ENCODE data around the gene CCDC87.

The CCDC87 gene

GRCh38 chr11:66579017-66579606 is 13.8 kb downstream of the CCDC87 start:
- DNase-seq (ENCODE audit: low read depth): peak; percentile 82
- TF ChIP-seq CTCF (conservative IDR thresholded peaks at IDR 0.05; ENCODE audit: low read depth, low read length): peak; percentile 88
- no peak overlapping the region for H3K4me3 ChIP-seq (ENCODE audit: low read depth, low read length)

- DNase-seq (ENCODE audit: low read depth): no peak
- TF ChIP-seq CTCF (conservative IDR thresholded peaks at IDR 0.05; ENCODE audit: low read depth, low read length): no peak
- no peak overlapping the region for H3K4me3 ChIP-seq (ENCODE audit: low read depth, low read length)
Measured at GRCh38 chr11:66570850-66571180, 22.0 kb downstream of the CCDC87 start.

GRCh38 chr11:66570079-66570849 is 22.6 kb downstream of the CCDC87 start:
- no peak for DNase-seq (ENCODE audit: low read depth)
- H3K4me3 ChIP-seq (ENCODE audit: low read depth, low read length): no peak overlapping the region
- TF ChIP-seq CTCF (conservative IDR thresholded peaks at IDR 0.05; ENCODE audit: low read depth, low read length): no peak

GRCh38 chr11:66569076-66569475 is 23.8 kb downstream of the CCDC87 start:
- DNase-seq (ENCODE audit: low read depth): no peak
- H3K4me3 ChIP-seq (ENCODE audit: low read depth, low read length): no peak overlapping the region
- no peak for TF ChIP-seq CTCF (conservative IDR thresholded peaks at IDR 0.05; ENCODE audit: low read depth, low read length)

- no peak for TF ChIP-seq CTCF (conservative IDR thresholded peaks at IDR 0.05; ENCODE audit: low read depth, low read length)
- peak within 1 kb of the TSS; percentile 58 for H3K4me3 ChIP-seq (ENCODE audit: low read depth, low read length)
- DNase-seq (ENCODE audit: low read depth): peak; percentile 76
Measured at GRCh38 chr11:66568124-66568916, 24.5 kb downstream of the CCDC87 start, which contains the start of gene CTSF. TSS of gene CTSF (minus strand) at chr11:66568606. CDS start at chr11:66568486, 120 bp downstream.

GRCh38 chr11:66567787-66568123 is 25.1 kb downstream of the CCDC87 start:
- no peak for TF ChIP-seq CTCF (conservative IDR thresholded peaks at IDR 0.05; ENCODE audit: low read depth, low read length)
- DNase-seq (ENCODE audit: low read depth): no peak
- H3K4me3 ChIP-seq (ENCODE audit: low read depth, low read length): peak overlapping the region; percentile 58

Data from choroid plexus epithelial cell (primary cell).